Measurements from ENCODE around the gene MOCOS.

- no peak for TF ChIP-seq POLR2AphosphoS5 (IDR thresholded peaks at IDR 0.05; ENCODE audit: low read depth, low read length)
- no peak for TF ChIP-seq POLR2A (IDR thresholded peaks at IDR 0.05; ENCODE audit: borderline replicate concordance, extremely low read depth, insufficient read depth, insufficient read length)
- TF ChIP-seq, protein P1, sequence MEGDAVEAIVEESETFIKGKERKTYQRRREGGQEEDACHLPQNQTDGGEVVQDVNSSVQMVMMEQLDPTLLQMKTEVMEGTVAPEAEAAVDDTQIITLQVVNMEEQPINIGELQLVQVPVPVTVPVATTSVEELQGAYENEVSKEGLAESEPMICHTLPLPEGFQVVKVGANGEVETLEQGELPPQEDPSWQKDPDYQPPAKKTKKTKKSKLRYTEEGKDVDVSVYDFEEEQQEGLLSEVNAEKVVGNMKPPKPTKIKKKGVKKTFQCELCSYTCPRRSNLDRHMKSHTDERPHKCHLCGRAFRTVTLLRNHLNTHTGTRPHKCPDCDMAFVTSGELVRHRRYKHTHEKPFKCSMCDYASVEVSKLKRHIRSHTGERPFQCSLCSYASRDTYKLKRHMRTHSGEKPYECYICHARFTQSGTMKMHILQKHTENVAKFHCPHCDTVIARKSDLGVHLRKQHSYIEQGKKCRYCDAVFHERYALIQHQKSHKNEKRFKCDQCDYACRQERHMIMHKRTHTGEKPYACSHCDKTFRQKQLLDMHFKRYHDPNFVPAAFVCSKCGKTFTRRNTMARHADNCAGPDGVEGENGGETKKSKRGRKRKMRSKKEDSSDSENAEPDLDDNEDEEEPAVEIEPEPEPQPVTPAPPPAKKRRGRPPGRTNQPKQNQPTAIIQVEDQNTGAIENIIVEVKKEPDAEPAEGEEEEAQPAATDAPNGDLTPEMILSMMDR (IDR thresholded peaks at IDR 0.05 in 2 of 3, conservative IDR thresholded peaks at IDR 0.05 in 1 of 3; ENCODE audit: borderline replicate concordance in 1 of 3, insufficient read depth in 1 of 3, low read depth in 2 of 3, low read length in 2 of 3): no peak
- TF ChIP-seq YY1 (IDR thresholded peaks at IDR 0.05; ENCODE audit: extremely low read depth, insufficient replicate concordance, low read depth, low read length): no peak
Observed at GRCh38 chr18:36301884-36302283, 114.6 kb downstream of the MOCOS start.
